GM12872 (cell line): ENCODE data around the gene RANBP17.

Experiments used
- CTCF ChIP-seq: IDR thresholded peaks from 3 replicates; pipeline ENCODE4 v1.5.1; 2011; ENCODE audit warnings: low read depth, mild to moderate bottlenecking, low read length, moderate library complexity; ENCODE audit not compliant: insufficient read depth

RANBP17 gene

DNA sequence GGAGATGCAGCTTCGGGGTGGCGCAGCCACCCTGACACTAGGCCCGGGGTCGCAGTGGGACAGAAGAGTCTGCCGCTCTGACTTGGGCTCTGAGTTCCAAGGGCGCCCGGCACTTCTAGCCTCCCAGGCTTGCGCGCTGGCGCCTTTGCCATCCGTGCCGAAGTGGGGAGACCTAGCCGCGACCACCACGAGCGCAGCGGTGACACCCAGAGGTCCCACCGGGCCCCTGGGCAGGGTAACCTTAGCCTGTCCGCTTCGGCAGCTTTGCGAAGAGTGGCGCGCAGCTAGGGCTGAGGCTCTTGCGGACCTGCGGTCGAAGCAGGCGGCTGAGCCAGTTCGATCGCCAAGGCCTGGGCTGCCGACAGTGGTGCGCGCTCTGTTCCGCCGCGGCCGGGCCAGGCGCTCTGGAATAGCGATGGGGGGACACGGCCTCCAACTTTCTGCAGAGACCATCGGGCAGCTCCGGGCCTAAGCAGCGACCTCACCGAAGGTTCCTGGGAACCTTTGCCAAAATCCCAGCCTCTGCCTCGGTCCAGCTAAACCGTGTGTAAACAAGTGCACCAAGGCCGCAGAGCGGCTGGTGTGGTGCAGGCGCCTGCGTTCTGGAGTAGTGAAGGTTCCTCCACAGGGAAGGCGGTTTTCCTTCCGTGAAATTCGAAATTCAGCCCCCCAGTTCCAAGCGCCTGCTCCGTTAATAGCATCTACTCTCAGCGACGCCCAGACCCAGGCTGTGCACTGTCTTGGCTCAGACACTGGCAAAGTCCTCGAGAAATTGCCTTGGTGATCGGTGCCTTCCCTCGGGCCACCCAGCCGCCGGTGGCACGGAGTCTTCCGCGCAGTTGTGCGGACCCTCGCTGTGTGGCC is 454.7 kb downstream of the RANBP17 start:
- no peak for TF ChIP-seq CTCF

GRCh38 chr5:171317230-171317629 is 455.4 kb downstream of the RANBP17 start:
- no peak for TF ChIP-seq CTCF

GRCh38 chr5:171318026-171318425 is 456.2 kb downstream of the RANBP17 start:
- no peak for TF ChIP-seq CTCF

GRCh38 chr5:171321447-171321846 is 459.6 kb downstream of the RANBP17 start:
- no peak for TF ChIP-seq CTCF

GRCh38 chr5:171322527-171322926 is 460.7 kb downstream of the RANBP17 start:
- TF ChIP-seq CTCF, result no peak

DNA sequence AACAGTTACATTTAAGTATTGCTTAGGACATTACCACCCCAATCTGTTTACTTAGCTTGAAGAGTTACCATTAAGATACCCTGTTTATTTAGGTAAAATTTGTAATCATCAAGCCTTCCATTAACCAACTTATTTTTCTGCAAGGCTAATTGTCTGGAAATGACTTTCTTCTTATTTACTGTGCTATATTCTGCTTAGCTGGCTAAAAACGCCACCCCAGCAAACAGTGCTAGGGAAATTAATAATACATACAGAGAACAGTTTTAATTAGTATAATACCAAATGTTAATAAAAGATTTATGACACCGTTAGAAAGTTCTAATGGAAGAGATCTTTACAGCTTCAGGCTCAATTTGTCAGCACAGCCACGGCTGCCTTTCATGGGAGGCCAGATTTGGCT is 461.2 kb downstream of the RANBP17 start:
- TF ChIP-seq CTCF, result no peak

DNA sequence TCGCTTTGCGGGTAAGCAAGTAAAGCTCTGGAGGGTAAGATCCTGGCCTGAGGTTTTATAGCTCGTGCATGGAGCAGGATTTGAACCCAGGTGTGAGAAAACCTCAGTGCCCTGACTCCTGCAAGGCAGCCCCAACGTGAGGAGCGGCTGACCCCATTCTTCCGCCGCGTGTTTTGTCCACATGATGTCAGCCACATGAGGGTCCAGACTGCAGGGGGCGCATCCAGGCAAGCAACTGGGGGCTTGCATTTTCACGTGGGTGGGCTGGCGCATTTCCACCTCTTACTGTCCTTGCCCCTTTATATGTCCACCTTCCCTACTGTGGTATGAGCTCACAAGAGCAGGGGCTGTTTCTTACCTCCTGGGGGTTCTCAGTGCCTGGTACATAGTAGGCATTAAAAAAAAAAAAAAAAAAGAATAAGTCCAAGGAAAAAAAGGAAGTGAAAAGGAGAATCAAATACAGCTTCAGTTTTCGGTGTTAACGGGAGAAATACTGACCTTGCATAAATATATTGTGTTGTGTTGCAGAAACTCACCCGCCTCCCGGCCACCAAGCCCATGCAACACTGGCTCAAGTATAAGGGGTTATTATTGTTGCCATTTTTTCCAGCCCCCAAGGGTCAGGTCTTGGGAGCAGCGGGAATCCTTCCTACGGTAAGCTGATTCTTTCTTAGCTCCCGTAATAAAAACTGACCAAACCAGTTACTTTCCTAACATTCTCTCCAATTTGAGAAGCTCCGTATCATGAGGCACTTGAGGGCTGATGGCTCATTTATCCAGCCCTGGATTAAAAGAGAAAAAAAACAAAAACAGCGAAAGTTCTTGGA is 462.2 kb downstream of the RANBP17 start:
- TF ChIP-seq CTCF, result no peak
